GM23338 (cell line): ENCODE results near the gene OR5K1. TPM values are rescaled to one million over a fixed set of nuclear protein-coding genes. Genes with fewer than 3 reads are reported as not detected.

Experiments
- polyA plus RNA-seq: library from polyadenylated mRNA; unstranded; fragments of >200 nt; fragmentation: Nextera tagmentation; extraction: Ambion mirVana; gene quantifications from 2 replicates; pipeline ENCODE4 v1.2.1, GENCODE V29; 2016
- total RNA-seq: library from RNA; depleted of rRNA; stranded (reverse); fragments of >200 nt; shearing (Covaris generic); gene quantifications from 2 replicates; pipeline ENCODE4 v1.2.3, GENCODE V29; 2014; rRNA removed

OR5K1 gene
- total and polyA plus RNA-seq, 2 experiments from 2014 or later = not detected

Other genes with a start within 250 kb of the OR5K1 start
- not detected in 2 replicates for gene OR5H6, start 199.0 kb upstream of the OR5K1 start, total RNA-seq
- 0.37 and 0.38 TPM in 2 replicates for gene OR5H6, start 199.0 kb upstream of the OR5K1 start, polyA plus RNA-seq
- gene OR5H2, start 180.7 kb upstream of the OR5K1 start, total RNA-seq = not detected in 2 replicates
- gene OR5H2, start 180.7 kb upstream of the OR5K1 start, polyA plus RNA-seq = 0.56 and 1.1 TPM in 2 replicates
- not detected in 2 replicates for gene OR5K4, start 109.3 kb upstream of the OR5K1 start, total RNA-seq
- not detected in 2 replicates for gene OR5K4, start 109.3 kb upstream of the OR5K1 start, polyA plus RNA-seq
- not detected in 2 replicates for gene OR5K3, start 72.5 kb upstream of the OR5K1 start, total RNA-seq
- not detected in 2 replicates for gene OR5K3, start 72.5 kb upstream of the OR5K1 start, polyA plus RNA-seq
- gene OR5K2, start 34.5 kb downstream of the OR5K1 start, total RNA-seq = not detected in 2 replicates
- not detected in 2 replicates for gene OR5K2, start 34.5 kb downstream of the OR5K1 start, polyA plus RNA-seq
- 92.7 and 99.9 TPM in 2 replicates for gene CLDND1, start 59.7 kb downstream of the OR5K1 start, total RNA-seq
- 57.5 and 59.8 TPM in 2 replicates for gene CLDND1, start 59.7 kb downstream of the OR5K1 start, polyA plus RNA-seq
- not detected in 2 replicates for gene GPR15, start 68.8 kb downstream of the OR5K1 start, total RNA-seq
- 0.35 TPM in 1 of 2 replicates, not detected in the other for gene GPR15, start 68.8 kb downstream of the OR5K1 start, polyA plus RNA-seq
- 32.5 and 38.3 TPM in 2 replicates for gene CPOX, start 130.4 kb downstream of the OR5K1 start, total RNA-seq
- gene CPOX, start 130.4 kb downstream of the OR5K1 start, polyA plus RNA-seq = 12.4 and 13.3 TPM in 2 replicates